GM12874 (cell line): Measurements from ENCODE around the gene CASP7.

Experiments
- TF ChIP-seq, protein P1 (sequence below): IDR thresholded peaks from 2 replicates; pipeline ENCODE4 v1.5.1; 2011; ENCODE audit warnings: low read depth, mild to moderate bottlenecking, control low read depth, low read length, moderate library complexity; ENCODE audit not compliant: insufficient read depth

CASP7 gene

GRCh38 chr10:113732966-113733365 is 53.3 kb downstream of the CASP7 start:
- TF ChIP-seq, protein P1, sequence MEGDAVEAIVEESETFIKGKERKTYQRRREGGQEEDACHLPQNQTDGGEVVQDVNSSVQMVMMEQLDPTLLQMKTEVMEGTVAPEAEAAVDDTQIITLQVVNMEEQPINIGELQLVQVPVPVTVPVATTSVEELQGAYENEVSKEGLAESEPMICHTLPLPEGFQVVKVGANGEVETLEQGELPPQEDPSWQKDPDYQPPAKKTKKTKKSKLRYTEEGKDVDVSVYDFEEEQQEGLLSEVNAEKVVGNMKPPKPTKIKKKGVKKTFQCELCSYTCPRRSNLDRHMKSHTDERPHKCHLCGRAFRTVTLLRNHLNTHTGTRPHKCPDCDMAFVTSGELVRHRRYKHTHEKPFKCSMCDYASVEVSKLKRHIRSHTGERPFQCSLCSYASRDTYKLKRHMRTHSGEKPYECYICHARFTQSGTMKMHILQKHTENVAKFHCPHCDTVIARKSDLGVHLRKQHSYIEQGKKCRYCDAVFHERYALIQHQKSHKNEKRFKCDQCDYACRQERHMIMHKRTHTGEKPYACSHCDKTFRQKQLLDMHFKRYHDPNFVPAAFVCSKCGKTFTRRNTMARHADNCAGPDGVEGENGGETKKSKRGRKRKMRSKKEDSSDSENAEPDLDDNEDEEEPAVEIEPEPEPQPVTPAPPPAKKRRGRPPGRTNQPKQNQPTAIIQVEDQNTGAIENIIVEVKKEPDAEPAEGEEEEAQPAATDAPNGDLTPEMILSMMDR = no peak

GRCh38 chr10:113733635-113734034 is 53.9 kb downstream of the CASP7 start:
- TF ChIP-seq, protein P1 = no peak

DNA sequence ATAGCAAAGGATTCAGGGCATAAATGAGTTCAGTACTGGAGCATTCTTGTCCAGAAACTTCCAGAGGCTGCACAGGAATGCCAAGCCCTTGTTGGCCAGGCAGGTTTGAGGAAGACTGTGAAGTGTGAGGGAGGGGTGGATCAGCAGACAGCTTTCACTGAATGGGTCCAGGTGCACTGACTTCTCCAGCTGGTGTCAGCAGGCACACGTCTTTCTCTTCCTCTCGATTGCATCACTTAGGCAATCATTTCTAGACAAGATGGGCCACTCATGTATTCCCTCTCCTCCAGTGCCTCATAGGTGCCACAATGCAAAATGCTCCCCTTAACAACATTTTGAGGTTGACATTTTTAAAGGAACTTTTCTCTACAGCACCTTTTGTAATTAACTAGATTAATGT is 56.2 kb downstream of the CASP7 start:
- TF ChIP-seq, protein P1 = no peak

GRCh38 chr10:113736576-113736975 is 56.9 kb downstream of the CASP7 start:
- TF ChIP-seq, protein P1 = no peak

DNA sequence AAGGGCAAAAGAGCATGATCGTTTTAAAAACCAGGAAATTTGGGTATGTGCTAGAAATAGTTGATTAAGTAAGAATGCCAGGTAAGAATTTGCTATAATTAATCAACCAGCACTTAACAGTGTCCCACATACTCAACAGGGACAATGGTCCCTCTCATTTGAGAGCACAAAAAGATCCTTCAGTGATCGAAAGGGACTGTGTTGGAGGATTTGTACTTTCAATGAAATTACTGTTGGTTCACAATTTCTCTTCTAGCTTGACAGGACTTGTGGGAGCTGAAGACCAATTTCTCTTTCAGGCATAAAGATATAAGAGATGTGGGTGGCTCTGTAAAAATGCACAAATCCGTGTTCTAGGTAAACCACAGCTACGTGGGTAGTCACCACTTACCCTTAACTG is 59.3 kb downstream of the CASP7 start:
- TF ChIP-seq, protein P1 = no peak

GRCh38 chr10:113739577-113739976 is 59.9 kb downstream of the CASP7 start:
- TF ChIP-seq, protein P1 = no peak

DNA sequence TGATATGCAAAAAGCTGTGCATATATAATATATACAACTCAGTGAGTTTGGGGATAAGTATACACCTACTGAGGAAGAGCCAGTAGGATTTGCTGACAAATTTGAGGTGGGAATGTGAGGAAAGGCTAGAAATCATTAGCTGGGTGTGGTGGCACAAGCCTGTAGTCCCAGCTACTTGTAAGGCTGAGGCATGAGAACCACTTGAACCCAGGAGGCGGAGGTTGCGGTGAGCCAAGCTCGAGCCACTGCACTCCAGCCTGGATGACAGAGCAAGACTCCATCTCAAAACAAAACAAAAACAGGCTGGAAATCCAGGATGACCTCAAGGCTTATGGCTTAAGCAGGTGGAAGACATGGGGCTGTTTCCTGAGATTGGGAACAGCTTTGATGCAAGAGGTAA is 61.1 kb downstream of the CASP7 start:
- TF ChIP-seq, protein P1 = no peak

- TF ChIP-seq, protein P1 = no peak
Observed at GRCh38 chr10:113742466-113742865, 62.8 kb downstream of the CASP7 start.
